OCI-LY3 (cell line): ENCODE results near the gene TSPAN7.

ENCODE experiments used
- CTCF ChIP-seq: fragments of 200-600, 300-600 bp; sonication (generic); IDR thresholded peaks from 2 replicates; pipeline ENCODE4 v1.5.1; 2014; ENCODE audit warnings: antibody characterized with exemption, low read length, low read depth
- EZH2phosphoT487 ChIP-seq: fragments of 200-600 bp; shearing (Covaris generic); IDR thresholded peaks from 2 replicates; pipeline ENCODE4 v1.6.1; 2018; ENCODE audit warnings: antibody characterized with exemption, mixed run types, low read depth

- TF ChIP-seq CTCF: peak; percentile 50
- no peak for TF ChIP-seq EZH2phosphoT487
These were observed 102.9 kb downstream of the TSPAN7 start for GRCh38 chrX:38664285-38664684.
